Measurements from ENCODE around the gene WDR48.

The WDR48 gene

DNA sequence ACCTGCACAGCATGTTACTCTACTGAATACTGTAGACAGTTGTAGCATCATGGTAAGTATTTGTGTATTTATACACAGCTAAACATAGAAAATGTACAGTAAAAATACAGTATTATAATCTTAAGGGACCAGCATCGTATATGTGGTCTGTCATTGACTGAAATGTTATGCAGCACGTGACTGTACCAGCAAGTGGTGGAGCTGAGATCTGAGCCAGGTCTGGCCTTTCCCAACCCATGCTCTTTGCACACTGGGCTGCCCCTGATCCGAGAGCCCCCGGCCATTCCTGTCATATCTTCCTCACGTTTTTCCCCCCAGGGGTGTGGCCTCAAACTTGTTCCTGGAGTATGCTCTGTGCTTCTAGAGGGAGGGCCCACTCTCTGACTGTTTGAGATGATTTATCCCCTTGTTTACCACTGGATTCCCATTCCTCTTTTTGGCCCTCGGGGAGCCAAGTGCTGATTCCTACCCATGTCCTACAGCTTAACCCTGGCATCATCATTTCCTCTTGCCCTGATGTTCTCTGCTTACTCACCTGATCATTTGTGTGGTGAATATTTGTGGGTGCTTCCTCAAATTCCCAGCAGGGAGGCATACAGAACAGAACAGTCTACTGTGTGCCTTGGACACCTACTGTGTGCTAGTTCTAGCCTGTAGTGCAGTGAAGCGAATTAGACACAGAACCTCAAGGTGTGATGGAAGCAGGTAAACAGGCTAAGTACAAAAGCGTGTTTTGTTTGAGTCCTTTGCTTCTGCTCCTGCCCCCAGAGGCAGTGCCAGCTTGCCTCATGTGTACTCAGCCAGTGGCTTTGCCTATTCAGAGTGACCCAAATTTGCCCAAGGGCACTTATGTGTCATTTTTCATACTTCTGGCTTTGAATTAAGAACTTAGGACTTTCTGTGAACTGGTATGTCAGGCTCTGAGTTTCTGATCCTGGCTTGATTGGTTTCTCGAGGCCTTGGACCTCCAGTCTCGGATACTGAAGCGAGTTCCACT, 80.6 kb downstream of the WDR48 start:
- H3K79me2 ChIP-seq = peaks cover 2% of the 10 kb centered on the region
- H3K4me1 ChIP-seq = peaks cover 17% of the 10 kb centered on the region
- TF ChIP-seq, protein P1, sequence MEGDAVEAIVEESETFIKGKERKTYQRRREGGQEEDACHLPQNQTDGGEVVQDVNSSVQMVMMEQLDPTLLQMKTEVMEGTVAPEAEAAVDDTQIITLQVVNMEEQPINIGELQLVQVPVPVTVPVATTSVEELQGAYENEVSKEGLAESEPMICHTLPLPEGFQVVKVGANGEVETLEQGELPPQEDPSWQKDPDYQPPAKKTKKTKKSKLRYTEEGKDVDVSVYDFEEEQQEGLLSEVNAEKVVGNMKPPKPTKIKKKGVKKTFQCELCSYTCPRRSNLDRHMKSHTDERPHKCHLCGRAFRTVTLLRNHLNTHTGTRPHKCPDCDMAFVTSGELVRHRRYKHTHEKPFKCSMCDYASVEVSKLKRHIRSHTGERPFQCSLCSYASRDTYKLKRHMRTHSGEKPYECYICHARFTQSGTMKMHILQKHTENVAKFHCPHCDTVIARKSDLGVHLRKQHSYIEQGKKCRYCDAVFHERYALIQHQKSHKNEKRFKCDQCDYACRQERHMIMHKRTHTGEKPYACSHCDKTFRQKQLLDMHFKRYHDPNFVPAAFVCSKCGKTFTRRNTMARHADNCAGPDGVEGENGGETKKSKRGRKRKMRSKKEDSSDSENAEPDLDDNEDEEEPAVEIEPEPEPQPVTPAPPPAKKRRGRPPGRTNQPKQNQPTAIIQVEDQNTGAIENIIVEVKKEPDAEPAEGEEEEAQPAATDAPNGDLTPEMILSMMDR (IDR thresholded peaks at IDR 0.05) = no peak
- H3K36me3 ChIP-seq (ENCODE audit: control insufficient read depth, insufficient read depth, low read length) = no peaks in the 10 kb centered on the region
- no peaks in the 10 kb centered on the region for H3K27me3 ChIP-seq (ENCODE audit: control insufficient read depth, insufficient read depth, low read length)
- no peak overlapping the region for H3K27ac ChIP-seq
- H3K9ac ChIP-seq = no peak overlapping the region
- no peaks in the 10 kb centered on the region for H3K9me3 ChIP-seq (ENCODE audit: control insufficient read depth, low read length)
- no peak overlapping the region for H3K4me3 ChIP-seq (ENCODE audit: low read depth, low read length)
- no peak overlapping the region for H3K4me2 ChIP-seq (ENCODE audit: low read length)
- no peak overlapping the region for H2AFZ ChIP-seq

GRCh38 chr3:39133093-39133490, 81.3 kb downstream of the WDR48 start:
- no peaks in the 10 kb centered on the region for H3K36me3 ChIP-seq (ENCODE audit: control insufficient read depth, insufficient read depth, low read length)
- no peak overlapping the region for H2AFZ ChIP-seq
- TF ChIP-seq, protein P1 (IDR thresholded peaks at IDR 0.05) = no peak
- no peak overlapping the region for H3K4me2 ChIP-seq (ENCODE audit: low read length)
- no peak overlapping the region for H3K4me3 ChIP-seq (ENCODE audit: low read depth, low read length)
- no peaks in the 10 kb centered on the region for H3K27me3 ChIP-seq (ENCODE audit: control insufficient read depth, insufficient read depth, low read length)
- H3K4me1 ChIP-seq = peaks cover 20% of the 10 kb centered on the region
- H3K9ac ChIP-seq = no peak overlapping the region
- no peak overlapping the region for H3K27ac ChIP-seq
- H3K9me3 ChIP-seq (ENCODE audit: control insufficient read depth, low read length) = no peaks in the 10 kb centered on the region
- H3K79me2 ChIP-seq = peaks cover 2% of the 10 kb centered on the region

DNA sequence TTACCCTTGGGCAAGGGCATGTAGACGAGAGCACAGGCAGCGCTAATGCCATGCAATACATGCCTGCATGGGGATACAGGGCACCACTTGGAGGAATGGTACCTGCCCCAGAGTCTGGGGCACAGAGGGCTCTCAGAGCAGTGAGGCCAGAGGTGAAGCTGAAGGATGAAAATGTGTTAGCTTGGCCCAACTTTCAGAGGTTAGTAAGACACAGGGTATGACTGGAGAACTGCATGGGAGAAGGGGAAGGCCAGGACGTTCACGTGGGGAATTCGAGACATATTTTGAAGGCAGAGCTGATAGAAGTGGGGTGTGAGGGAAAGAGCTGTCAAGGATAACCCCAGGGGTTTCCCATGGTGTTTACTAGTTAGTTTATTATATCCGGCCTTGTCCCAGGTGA, 82.0 kb downstream of the WDR48 start:
- Histone ChIP-seq H2AFZ (no peak overlapping the region), H3K36me3 (ENCODE audit: control insufficient read depth, insufficient read depth, low read length) (no peaks in the 10 kb centered on the region), H3K4me2 (ENCODE audit: low read length) (no peak overlapping the region), H3K9ac (no peak overlapping the region), H3K27ac (no peak overlapping the region), H3K79me2 (peaks cover 2% of the 10 kb centered on the region), H3K9me3 (ENCODE audit: control insufficient read depth, low read length) (no peaks in the 10 kb centered on the region), H3K4me1 (peaks cover 22% of the 10 kb centered on the region), H3K4me3 (ENCODE audit: low read depth, low read length) (no peak overlapping the region), H3K27me3 (ENCODE audit: control insufficient read depth, insufficient read depth, low read length) (no peaks in the 10 kb centered on the region)
- TF ChIP-seq, protein P1 (IDR thresholded peaks at IDR 0.05) = no peak

DNA sequence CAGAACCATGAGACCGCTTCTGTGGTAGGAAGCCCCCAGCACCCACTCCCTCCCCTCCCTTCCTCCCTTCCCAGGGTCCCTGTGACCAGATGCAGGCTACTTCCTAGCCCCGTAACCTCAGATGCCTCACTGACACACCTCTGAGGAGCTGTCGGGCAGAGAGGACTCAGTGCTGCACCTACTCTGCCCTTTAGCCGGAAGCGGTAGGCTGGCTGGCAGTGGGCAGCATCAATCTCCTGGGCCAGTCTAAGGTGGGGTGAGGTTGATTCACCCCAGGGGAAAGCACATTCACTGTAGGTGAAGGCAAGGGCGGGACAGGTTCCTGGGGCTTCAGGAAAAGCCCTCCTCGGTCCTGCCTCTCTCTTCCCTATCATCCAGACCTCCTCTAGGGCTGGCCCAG, 82.5 kb downstream of the WDR48 start:
- Histone ChIP-seq H3K9ac (no peak overlapping the region), H2AFZ (no peak overlapping the region), H3K79me2 (peaks cover 2% of the 10 kb centered on the region), H3K4me1 (peaks cover 24% of the 10 kb centered on the region), H3K27me3 (ENCODE audit: control insufficient read depth, insufficient read depth, low read length) (no peaks in the 10 kb centered on the region), H3K36me3 (ENCODE audit: control insufficient read depth, insufficient read depth, low read length) (no peaks in the 10 kb centered on the region), H3K4me3 (ENCODE audit: low read depth, low read length) (no peak overlapping the region), H3K9me3 (ENCODE audit: control insufficient read depth, low read length) (no peaks in the 10 kb centered on the region), H3K27ac (no peak overlapping the region), H3K4me2 (ENCODE audit: low read length) (no peak overlapping the region)
- TF ChIP-seq, protein P1 (IDR thresholded peaks at IDR 0.05) = no peak
